GM19395 (cell line): ENCODE results near the gene RIMS4.
"Not testable (repeated sequence)": the region's sequence is repeated elsewhere in the genome, so short reads cannot be mapped to it uniquely, and the experiment has no call there.

Experiments
- ATAC-seq: cut with Tn5 transposase; IDR thresholded peaks from one replicate; pipeline ENCODE4 v1.9.1; 2021; ENCODE audit warnings: mild to moderate bottlenecking, moderate library complexity; ENCODE audit not compliant: unreplicated experiment

The RIMS4 gene

DNA sequence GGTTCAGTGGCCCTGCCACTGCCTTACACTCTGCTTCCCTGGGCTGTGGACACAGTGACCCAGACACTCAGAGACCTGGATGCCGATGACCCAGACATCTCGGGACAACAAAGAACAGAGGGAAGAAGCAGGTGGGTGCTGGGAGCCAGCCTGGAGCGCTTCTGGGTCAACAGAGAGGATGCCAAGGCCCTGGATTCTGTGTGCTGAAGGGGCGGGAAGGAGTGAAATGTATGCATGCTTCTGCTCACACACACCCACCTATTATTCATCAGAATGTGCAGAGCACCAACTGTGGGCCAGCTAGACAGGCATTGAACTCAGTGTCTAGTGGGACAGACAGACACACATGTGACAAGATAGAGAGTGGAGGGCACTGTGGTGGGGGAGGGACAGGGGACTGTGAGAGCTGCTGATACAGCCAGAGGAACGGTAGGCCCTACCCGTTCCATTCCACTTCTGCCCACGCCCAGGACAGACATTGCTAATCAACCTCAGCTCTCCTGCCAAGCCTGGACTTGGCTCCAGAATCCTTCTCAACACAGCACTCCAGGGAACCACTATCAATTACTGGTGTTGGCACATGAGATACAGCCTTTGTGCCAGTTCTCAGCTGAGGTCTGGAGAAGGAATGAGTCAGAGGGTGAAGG is 44.5 kb downstream of the RIMS4 start:
- ATAC-seq = no peak

DNA sequence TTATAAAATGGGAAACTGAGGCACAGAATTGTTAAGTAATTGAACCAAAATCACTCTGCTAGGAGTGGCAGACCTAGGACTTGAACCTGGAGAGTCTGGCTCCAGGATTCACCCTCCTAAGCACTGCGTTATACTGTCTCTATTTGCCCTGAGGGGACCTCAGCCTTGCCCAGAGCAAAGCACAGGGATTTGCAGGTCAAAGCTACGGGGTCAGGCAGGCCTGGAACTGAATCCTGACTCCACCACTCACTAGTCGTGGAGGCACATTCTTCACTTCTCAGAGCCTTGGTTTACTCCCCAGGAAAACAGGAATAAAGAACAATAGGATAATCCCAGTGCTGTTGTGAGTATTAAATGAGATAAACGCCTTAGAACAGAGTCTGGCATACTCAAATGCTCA is 45.3 kb downstream of the RIMS4 start:
- no peak for ATAC-seq

DNA sequence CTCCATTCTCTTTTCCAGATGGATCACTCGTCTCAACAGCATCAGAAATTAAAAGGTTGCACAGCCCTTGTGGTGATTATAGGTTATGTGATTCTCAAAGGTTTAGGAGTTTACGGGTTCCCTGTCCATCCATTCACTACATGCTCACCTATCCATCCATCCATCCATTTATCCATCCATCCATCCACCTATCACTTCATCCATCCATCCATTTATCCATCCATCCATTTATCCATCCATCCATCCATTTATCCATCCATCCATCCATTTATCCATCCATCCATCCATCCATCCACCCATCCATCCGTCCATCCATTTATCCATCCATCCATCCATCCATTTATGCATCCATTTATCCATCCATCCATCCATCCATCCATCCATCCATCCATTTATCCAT is 46.5 kb downstream of the RIMS4 start:
- ATAC-seq = not testable (repeated sequence)

DNA sequence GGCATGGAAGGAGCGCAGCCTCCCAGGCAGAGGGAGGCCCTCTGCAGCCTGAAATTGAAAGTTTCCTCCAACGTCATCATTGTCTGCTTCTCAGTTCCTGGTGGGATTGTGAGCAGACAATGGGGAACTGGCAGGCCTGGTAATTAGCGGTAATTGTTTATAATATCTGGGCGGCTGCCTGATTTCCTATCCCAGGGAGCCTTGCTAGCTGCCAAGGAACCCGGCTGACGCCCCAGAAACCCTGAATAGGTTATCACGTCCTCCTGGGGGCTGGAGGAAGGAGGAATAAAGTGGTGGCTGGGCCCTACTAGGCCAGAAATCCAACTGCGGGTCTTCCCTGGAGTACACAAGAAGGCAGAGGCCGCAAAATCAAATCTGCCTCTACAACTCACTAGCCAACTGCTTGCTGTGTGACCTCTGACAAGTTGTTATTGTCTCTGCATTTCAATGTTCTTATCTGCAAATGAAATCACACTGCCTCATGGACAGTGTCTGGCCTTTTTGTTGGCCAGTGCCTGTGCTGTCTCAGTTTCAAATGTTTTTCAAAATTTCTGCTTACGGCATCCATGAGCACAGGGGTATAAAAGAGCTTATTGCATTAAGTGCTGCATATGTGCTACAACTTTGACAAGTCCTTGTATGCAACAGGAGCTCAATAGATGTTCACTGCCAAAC is 47.7 kb downstream of the RIMS4 start:
- ATAC-seq = no peak

DNA sequence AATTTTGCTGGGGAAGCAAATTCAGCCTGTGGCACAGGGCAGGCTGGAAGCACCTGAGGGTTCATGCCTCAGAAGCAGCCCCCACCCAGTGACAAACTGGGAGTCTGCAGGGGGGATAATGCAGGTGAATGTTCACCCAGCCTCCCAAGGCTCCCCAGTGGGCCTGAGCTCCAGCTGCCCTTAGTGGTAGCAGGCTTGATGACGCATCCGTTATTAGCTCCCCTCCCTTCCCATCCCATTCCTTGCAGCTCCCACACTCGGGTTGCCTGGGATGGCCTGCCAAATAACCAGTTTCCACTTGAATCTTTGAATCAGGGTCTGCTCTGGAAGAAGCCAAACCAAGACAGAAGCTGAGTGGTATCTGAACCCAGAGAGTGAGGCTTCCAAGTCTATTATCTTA is 48.9 kb downstream of the RIMS4 start:
- no peak for ATAC-seq

DNA sequence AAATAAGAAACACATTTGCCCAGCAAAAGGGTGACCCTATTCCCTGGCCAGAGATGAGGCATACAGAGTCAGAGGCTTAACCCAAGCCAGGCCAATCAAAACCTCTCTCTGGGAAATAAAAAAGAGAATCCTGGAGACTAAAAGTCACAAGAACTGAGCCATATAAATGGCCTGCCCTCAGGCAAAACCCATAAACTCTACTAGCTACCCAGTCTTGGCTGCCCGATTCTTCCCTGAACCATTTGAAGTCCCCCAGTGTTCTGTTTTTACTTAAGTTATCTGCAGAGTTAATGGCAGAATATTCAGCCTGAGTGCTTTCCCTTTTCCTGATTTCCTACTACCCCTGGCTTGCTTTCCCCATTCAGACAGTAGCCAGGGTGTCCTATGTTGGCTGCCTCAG is 50.8 kb downstream of the RIMS4 start:
- no peak for ATAC-seq

DNA sequence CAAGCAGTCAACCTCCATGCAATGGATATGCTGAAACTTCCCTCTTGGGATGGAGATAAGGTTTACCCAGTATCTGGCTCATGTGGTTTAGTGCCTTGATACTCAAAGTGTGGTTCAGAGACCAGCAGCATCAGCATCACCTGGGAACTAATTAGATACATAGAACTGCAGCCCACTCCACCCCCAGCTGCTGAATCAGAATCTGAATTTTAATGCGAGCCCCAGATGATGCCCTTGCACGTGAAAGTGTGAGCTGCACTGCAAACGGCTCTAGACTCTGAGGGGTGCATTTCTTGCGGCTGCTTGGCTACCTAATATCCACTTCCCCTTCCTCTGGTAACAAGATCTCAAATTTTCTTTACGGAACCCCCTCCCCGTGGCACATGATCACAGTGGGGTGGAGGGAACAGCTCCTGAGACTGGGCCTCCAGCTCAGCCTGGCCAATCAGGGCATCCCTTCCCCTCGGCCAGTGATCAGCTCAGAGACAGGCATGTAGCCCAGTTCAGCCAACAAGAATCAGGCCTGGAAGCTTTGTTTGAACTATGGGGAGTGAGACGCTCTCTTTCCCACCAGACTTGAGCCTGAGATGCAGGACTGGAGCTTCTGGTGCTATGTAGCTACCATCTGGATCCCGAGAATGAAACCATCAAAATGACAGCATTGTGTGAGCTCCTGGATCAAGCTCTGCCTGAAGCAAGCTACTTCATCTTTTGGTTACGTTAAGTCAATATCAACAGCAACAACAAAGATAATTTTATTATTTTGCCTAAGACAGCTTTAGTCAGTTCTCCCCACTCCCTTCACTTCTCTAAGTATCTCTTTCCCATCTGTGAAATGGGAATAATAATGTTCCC is 51.9 kb downstream of the RIMS4 start:
- ATAC-seq = no peak

DNA sequence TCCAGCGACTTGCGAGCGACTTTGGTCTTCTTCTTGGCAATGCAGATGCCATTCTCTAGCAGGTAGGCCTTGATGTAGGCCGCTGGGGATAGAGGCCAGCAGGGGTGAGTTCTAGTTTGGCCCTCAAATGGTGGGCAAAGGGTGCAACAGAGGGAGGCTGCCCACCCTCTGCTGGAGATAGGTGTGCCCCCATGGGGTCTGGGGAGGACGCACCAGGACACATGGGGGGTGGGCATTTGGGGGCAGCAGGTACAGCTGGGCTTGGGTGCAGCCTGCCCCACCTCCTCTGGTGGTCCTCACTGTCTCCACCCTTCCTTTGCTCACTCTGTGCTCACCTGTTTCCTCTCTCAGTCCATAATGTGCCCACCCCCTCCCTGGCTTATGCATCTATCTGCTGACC is 53.4 kb downstream of the RIMS4 start:
- ATAC-seq = no peak

DNA sequence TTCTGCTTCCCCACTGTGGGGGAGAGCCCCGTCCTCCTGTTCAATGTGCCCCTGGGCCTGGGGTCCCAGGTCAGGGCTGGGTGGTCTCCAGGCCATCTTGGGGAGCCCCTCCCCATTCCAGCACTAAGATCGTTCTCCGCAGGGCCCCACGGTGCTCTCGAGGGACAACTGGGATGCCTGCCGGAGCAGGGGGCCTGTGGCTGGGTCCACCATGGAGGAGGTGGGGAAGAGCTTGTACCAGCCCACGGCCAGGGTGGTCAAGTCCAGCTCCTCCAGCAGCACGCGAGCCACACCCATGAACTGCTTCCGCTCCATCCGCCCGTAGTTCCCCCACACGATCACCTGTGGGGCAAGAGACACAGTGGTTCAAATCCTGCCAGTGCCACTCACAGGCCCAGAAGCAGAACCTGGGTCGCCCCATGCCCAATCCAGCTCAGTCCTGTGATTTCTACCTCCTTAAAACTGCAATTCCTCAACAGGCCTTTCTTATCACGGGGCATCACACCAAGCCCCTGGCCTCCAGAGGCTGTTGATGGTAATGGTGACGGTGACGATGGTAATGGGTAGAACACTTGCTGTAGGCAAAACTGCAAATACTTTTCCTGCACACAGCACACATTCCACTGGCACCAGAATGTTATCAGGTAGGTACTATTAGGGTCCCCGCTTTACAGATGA is 54.2 kb downstream of the RIMS4 start:
- ATAC-seq = no peak

DNA sequence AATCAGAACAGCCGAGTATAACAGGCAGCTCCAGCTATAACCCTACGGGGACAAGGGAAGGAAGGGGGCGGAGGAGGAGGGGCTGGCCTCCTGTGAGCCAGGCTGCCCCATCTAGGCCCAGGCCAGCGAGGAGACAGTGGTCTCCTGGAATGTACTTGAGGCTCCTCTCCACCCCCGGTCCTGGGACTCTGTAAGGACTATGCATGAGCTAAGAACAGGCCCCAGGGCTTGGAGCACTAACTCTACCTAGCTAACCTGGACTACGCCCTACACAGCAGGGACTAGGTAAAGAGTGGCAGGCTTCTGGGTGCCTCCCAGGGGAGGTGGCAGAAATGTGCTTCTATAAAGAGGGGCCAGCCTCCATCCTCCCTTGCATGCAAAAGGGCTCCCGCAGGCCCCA is 55.8 kb downstream of the RIMS4 start:
- ATAC-seq = no peak

DNA sequence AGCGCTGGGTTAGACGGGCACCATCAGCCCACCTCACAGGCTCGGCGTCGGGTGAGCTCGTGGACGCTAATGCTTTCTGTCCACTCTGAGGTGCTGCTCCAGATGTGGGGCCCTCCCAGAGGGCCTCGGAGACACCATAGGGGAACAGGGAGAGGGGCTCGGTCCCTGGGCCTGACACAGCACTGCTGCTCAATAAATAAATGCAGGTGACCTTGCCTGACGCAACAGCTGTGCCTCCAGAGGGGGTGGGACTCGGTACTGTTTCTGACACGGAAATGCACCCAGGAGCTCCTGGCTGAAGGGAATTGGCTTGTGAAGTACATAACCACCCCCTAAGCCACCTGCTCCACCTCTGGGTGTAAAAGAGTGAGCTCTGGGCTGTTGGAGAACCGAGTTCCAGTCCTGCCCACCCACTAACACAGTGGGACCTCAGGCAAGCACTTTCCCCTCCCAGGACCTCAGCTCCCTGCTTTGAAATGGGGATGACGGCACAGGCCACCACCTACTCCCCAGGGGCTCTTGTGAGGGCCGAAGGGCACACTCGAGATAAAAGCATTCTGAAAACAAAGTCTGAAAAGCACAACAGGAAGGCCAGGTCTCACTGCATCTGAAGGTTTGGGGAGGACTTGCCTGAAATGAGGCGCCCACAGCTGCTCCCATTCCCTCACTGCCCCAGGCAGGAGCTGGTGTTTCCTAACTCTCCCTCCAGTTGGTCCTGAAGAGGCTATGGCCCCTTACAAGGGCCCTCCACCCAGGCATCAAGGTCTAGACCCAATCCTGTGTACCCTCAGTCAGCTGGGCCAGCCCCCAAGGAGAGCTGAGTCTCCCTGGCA is 58.0 kb downstream of the RIMS4 start:
- ATAC-seq = no peak

DNA sequence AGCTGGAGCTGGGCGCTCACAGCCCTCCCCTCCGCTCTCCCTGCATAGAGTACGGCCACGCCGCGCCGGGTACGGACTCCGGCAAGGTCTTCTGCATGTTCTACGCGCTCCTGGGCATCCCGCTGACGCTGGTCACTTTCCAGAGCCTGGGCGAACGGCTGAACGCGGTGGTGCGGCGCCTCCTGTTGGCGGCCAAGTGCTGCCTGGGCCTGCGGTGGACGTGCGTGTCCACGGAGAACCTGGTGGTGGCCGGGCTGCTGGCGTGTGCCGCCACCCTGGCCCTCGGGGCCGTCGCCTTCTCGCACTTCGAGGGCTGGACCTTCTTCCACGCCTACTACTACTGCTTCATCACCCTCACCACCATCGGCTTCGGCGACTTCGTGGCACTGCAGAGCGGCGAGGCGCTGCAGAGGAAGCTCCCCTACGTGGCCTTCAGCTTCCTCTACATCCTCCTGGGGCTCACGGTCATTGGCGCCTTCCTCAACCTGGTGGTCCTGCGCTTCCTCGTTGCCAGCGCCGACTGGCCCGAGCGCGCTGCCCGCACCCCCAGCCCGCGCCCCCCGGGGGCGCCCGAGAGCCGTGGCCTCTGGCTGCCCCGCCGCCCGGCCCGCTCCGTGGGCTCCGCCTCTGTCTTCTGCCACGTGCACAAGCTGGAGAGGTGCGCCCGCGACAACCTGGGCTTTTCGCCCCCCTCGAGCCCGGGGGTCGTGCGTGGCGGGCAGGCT is 60.1 kb downstream of the RIMS4 start:
- ATAC-seq = no peak

DNA sequence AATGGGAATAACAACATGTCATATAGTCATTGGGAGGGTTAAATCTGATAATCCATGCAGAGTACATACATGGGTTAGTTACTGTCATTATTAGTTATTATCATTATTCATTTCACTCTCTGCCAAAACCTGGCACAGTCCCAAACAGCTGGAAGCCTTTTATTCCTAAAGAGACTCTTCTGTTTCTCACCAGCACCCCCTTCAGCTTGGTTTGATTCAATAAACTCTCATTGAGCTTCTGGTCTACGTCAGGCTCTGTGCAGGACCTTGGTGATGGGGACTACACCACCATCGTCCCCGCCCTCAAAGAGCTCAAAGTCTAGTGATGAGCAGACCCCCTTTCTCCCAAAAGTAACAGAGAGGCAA is 62.4 kb downstream of the RIMS4 start:
- ATAC-seq = no peak

DNA sequence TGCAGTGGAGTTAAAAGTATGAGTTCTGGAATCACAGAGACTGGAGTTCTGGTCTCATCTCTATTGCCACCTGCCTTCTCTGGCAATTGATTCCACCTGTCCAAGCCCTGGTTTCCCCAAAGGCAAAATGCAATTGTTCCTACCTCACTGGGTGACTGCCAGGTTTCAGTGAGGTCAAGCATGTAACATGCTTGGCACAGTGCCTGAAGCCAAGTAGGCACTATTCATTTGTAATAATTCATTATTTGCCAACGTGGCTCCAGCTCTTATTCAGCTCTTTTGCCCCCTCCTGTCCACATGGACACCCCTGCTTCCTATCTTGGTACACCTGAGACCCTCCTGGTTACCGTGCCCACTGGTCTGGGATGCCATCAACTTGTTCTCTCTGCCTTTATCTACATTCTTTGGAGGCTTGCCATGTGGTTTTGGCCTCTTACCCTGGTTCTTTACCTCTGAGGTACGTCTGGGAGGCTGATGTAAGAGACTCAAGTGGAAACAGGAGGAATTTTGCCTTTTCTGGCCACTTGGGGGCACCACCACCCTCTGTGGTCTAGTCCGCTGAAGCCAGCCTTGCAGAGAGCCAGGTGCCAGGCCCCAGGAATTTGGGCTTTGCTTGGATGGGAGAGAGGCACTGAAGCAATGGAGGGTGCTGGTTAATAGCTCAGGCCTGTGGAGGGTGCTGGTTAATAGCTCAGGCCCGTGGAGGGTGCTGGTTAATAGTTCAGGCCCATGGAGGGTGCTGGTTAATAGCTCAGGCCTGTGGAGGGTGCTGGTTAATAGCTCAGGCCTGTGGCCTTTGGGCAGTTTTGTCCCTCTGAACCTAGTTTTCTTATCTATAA is 63.0 kb downstream of the RIMS4 start:
- ATAC-seq = no peak

DNA sequence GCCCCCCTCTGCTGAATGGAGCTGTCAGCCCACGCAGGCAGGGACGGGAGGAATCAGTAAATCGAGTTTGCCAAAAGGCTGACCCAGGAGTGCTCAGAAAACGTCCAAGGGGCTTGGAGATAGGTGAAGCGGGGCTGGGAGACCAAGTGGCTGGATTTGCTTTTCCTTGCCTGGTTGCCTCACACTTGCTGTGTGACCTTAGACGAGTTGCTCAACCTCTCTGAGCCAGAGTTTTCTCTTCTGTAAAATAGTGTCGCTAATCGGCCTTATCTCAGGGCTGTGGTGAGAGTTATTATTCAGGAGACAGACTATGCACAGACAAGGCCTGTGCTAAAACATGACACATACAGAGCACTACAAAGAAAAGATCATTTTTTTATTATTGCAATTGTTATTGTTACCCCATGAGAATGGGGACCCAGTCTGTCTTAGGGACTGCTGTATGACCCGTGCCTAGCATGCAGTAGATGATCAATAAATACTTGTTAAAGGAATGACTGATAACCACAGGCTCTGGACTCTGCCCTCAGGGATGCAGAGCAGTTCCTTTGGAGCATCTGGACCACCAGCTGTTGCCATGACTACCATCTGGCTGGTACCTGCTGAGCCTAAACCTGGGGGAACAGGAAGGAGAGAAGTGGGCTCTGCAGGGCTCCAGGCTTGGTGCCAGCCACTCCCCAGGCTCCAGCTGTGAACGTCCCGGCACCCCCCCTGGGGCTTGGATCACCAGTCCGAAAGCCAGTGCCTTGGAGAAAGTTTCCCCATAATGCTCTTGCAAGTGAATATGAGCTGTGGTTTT is 63.8 kb downstream of the RIMS4 start:
- ATAC-seq = no peak

DNA sequence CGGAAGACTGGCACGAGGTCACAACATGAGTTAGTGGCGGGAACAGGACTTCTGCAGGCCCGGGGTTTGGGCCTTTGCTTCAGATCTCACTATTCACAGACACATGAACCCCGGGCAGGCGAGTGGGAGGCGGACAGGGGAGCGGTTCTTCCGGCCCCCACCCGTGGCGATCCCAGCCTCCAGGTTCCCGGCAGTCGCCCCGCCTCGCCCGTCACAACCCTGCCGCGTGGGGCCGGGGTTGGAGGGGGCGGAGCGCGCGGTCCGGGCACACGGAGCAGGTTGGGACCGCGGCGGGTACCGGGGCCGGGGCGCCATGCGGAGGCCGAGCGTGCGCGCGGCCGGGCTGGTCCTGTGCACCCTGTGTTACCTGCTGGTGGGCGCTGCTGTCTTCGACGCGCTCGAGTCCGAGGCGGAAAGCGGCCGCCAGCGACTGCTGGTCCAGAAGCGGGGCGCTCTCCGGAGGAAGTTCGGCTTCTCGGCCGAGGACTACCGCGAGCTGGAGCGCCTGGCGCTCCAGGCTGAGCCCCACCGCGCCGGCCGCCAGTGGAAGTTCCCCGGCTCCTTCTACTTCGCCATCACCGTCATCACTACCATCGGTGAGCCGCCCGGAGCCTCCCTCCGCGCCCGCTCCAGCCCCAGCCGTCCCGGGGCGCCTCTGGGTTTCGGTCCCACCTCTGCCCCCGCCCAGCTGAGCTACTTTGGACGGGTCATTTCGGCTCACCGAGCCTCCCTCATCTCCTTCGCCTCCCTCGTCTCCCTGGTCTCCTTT is 64.6 kb downstream of the RIMS4 start, which contains the start of gene KCNK15:
Gene KCNK15 (plus strand): TSS at position 268 of the 769 bp plus-strand sequence. CDS start 46 bp downstream, at position 314.
- ATAC-seq = no peak

DNA sequence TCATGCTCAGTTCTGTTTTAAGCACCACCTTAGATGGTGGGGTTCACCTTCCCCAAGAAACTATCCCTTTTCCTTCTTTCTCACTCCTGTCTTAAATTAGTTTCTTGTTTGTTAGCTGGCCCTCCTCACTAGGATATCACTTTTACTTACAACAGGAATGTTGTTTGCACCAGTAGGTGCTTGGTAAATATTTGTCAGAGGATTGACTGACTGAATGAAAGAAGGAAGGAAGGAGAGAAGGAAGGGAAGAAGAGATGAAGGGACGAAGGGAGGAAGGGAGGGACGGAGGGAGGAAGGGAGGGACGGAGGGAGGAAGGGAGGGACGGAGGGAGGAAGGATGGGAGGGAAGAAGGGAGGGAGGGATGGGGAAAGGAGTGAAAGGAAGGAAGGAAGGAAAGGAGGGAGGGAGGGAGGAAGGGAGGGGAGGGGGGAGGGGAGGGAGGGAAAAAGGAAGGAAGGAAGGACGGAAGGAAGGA is 65.2 kb downstream of the RIMS4 start:
- no peak for ATAC-seq
